Measurements from ENCODE around the gene FAM219B.
"Not testable (repeated sequence)": the region's sequence is repeated elsewhere in the genome, so short reads cannot be mapped to it uniquely, and the experiment has no call there.

DNA sequence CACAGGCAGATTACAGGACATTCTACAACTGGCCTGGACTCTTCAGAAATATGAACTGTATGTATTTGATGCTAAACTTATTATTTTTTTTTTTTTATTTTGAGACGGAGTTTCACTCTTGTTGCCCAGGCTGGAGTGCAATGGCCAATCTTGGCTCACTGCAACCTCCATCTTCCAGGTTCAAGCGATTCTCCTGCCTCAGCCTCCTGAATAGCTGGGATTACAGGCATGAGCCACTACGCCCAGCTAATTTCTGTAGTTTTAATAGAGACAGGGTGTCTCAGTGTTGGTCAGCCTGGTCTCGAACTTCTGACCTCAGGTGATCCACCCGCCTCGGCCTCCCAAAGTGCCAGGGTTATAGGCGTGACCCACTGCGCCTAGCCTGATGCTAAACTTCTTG lies 7.1 kb upstream of the FAM219B start:
- TF ChIP-seq POLR2A (IDR thresholded peaks at IDR 0.05), result not testable (repeated sequence)
- TF ChIP-seq, protein P1, sequence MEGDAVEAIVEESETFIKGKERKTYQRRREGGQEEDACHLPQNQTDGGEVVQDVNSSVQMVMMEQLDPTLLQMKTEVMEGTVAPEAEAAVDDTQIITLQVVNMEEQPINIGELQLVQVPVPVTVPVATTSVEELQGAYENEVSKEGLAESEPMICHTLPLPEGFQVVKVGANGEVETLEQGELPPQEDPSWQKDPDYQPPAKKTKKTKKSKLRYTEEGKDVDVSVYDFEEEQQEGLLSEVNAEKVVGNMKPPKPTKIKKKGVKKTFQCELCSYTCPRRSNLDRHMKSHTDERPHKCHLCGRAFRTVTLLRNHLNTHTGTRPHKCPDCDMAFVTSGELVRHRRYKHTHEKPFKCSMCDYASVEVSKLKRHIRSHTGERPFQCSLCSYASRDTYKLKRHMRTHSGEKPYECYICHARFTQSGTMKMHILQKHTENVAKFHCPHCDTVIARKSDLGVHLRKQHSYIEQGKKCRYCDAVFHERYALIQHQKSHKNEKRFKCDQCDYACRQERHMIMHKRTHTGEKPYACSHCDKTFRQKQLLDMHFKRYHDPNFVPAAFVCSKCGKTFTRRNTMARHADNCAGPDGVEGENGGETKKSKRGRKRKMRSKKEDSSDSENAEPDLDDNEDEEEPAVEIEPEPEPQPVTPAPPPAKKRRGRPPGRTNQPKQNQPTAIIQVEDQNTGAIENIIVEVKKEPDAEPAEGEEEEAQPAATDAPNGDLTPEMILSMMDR (IDR thresholded peaks at IDR 0.05), result not testable (repeated sequence)

Data from esophagus squamous epithelium (tissue), 4 donors.